HG03575 (cell line): ENCODE measurements around the gene NEDD4.
"Not testable (repeated sequence)": the region's sequence is repeated elsewhere in the genome, so short reads cannot be mapped to it uniquely, and the experiment has no call there.

ENCODE experiments used
- ATAC-seq: cut with Tn5 transposase; IDR thresholded peaks from one replicate; pipeline ENCODE4 v1.9.1; 2021; ENCODE audit not compliant: unreplicated experiment, insufficient number of reproducible peaks, low FRiP score; ENCODE audit errors: extremely low read depth

Gene NEDD4

GRCh38 chr15:55969582-55969981 is 23.8 kb downstream of the NEDD4 start:
- no peak for ATAC-seq

GRCh38 chr15:55968923-55969322 is 24.5 kb downstream of the NEDD4 start:
- no peak for ATAC-seq

DNA sequence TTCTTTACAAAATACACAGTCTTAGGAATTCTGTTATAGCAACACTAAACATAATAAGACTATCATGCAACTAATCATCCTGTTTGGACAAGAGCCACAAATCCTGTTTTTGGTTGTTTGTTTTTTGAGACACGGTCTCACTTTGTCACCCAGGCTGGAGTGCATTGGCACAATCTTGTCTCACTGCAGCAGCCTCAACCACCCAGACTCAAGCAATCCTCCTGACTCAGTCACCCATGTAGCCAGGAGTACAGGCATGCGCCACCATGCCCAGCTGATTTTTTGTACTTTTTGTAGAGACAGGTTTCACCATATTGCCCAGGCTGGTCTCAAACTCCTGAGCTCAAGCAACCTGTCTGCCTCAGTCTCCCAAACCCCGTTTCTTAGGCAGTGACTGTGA is 28.3 kb downstream of the NEDD4 start:
- ATAC-seq, result no peak

- ATAC-seq, result no peak
Measured at GRCh38 chr15:55960946-55961345, 32.5 kb downstream of the NEDD4 start.

GRCh38 chr15:55959744-55960447 is 33.5 kb downstream of the NEDD4 start:
- ATAC-seq, result no peak

- no peak for ATAC-seq
Measured at GRCh38 chr15:55958349-55958748, 35.1 kb downstream of the NEDD4 start.

DNA sequence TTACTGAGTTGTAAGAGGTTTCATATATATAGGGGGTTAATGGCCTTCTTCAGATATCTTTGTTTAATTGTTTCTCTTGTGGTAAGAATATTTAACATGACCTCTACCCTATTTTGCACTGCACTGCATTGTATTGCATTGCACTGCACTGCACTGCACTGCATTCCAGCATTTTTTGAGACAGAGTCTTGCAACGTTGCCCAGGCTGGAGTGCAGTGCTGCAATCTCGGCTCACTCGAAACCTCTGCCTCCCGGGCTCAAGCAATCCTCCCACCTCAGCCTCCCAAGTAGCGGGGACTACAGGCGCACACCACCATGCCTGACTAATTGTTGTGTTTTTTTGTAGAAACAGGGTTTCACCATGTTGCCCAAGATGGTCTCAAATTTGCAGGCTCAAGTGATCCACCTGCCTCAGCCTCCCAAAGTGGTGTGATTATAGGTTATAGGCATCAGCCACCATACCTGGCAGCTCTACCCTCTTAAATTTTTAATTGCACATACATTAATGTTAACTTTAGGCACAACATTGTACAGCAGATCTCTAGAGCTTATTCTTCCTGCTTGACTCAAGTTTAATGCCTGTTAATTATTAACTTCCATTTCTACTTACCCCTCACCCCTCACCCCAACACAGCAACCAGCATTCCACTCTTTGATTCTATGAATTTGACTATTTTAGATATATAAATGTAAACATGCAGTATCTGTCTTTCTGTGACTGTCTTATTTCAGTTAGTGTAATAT is 38.4 kb downstream of the NEDD4 start:
- no peak for ATAC-seq

- ATAC-seq, result not testable (repeated sequence)
Measured at GRCh38 chr15:55952501-55953274, 40.7 kb downstream of the NEDD4 start.

DNA sequence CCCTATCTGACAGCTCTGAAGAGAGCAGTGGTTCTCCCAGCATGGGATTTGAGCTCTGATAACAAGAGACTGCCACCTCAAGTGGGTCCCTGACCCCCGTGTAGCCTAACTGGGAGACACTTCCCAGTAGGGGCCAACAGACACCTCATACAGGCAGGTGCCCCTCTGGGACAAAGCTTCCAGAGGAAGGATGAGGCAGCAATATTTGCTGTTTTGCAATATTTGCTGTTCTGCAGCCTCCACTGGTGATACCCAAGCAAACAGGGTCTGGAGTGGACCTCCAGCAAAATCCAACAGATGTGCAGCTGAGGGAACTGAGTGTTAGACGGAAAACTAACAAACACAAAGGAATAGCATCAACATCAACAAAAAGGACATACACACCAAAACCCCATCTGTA is 48.8 kb downstream of the NEDD4 start:
- ATAC-seq, result not testable (repeated sequence)

- ATAC-seq, result no peak
Measured at GRCh38 chr15:55942332-55942731, 51.1 kb downstream of the NEDD4 start.

DNA sequence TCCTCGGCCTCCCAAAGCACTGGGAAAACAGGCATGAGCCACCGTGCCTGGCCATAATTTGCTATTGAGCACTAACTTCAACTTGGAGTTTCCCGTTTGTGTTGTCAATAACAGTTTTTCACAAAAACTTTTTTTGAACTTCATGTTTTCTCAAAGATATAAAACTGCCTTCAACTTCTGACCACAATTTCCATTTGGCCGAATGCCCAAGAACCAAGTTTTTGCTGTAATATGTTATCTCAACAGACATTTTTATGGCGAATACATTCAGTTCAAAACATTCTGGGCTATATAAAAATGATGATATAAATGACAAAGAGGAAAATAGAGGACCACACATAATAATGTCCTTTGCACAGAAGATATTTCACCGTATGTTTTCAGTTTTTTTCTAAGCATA is 56.4 kb downstream of the NEDD4 start:
- ATAC-seq, result no peak

- ATAC-seq, result no peak
Measured at GRCh38 chr15:55928955-55929354, 64.5 kb downstream of the NEDD4 start.

- ATAC-seq, result no peak
Measured at GRCh38 chr15:55921744-55922143, 71.7 kb downstream of the NEDD4 start.

- ATAC-seq, result no peak
Measured at GRCh38 chr15:55917881-55918296, 75.5 kb downstream of the NEDD4 start.

DNA sequence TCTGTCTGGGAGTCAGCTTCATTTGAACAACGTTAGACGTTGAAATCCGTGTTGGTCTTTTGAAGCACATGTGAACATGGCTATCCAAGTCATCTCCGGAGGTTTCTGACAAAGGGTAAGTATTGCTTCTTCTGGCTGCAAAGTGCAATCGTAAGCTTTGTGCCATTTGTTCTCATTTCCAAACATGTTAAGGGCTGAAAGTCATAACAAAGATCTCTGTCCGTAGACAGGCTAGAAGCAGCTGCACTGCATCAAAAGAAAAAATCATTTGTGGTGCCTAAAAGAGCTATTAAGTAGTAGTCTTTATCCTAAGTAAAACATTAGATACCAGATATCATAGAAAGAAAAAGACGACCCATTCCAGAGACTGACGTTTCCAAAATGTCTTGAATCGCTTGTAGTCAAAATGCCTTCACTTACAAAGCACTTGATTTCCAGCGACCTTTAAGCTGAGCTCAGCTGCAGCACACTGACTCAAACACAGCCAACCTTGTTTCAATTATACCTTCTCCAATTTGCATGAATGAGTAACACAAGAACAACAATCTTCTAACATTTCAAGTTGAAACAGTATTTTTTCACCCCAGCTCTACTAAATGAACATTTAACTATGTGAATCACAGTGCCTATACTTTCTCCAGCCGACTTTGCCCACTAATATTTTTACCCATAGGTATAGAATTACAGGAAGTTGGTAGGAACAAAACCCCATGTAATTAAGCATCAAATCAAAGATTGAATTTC is 76.6 kb downstream of the NEDD4 start:
- no peak for ATAC-seq

DNA sequence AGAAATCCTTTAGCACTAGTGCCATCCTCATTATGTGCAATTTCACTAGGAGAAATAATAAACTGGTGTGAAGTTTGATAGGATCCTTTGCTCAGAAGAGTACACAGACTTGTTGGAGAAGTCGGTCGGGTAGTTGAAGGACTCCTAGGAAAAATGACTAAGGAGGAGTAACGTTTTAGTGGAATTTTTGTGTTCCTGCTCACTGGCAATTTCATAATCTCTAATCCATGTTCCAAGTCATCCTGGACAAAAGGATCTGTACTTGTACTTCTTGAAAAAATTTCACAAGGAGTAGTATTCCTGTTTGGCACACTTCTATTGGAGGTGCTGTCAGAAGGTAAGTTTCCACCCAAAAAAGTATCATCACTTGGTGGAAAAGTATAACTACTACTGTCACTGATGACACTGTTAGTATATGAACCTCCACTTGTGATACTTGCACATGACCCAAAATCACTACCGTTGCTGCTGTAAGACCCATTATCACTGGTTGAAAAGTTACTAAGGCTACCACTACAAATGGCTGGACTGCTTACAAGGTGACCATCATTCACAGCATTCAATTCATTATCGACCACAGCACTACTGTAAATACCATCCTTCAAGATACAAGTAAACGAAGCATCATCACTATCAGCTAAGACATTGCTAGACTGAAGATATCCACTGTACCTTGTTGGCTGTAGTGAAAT is 77.4 kb downstream of the NEDD4 start:
- no peak for ATAC-seq

DNA sequence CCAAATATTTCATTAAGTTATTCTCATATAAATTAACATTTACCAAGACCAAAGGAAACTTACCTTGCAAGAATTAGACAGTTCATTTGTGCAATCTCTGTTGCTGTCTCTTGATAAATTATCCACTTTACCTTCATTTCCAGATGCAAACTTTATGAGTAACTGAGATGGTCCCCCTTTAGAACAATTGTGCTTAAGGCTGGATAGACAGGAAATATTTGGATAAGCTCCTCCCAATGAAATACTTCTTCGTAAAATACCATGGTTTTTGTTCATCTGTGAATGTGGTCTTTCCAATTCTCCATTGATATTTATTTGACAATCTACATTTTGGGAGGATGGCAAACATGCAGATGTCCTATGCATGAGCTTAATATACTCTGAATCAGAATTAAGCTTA is 78.2 kb downstream of the NEDD4 start:
- no peak for ATAC-seq

DNA sequence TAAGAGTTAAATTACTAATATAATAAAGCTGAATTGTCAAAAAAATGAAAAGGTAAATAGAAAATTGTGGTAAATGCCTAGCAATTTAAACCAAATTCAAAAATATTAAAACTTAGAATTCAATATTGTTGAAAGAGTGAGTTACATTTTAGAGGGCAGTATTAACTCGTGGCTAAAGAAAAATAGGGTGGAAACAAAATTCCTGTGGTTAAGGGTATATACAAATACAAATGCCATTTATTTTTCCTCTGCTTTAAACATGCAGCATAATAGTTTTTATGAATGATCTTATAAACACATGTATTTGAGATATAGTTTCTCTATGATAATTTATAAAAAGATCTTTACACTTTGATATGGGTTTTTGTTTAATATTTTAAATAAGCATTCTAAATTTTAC is 79.0 kb downstream of the NEDD4 start:
- ATAC-seq, result no peak

GRCh38 chr15:55912982-55913381 is 80.4 kb downstream of the NEDD4 start:
- no peak for ATAC-seq
